HG03469 (cell line): ENCODE results near the gene NPTXR.
"Not testable (repeated sequence)": the region's sequence is repeated elsewhere in the genome, so short reads cannot be mapped to it uniquely, and the experiment has no call there.

Experiments used
- ATAC-seq: cut with Tn5 transposase; IDR thresholded peaks from one replicate; pipeline ENCODE4 v1.9.1; 2021; ENCODE audit warnings: mild to moderate bottlenecking, moderate library complexity, moderate number of reproducible peaks; ENCODE audit not compliant: unreplicated experiment

NPTXR gene

GRCh38 chr22:38832005-38832978 lies 11.5 kb downstream of the NPTXR start:
- ATAC-seq: no peak

DNA sequence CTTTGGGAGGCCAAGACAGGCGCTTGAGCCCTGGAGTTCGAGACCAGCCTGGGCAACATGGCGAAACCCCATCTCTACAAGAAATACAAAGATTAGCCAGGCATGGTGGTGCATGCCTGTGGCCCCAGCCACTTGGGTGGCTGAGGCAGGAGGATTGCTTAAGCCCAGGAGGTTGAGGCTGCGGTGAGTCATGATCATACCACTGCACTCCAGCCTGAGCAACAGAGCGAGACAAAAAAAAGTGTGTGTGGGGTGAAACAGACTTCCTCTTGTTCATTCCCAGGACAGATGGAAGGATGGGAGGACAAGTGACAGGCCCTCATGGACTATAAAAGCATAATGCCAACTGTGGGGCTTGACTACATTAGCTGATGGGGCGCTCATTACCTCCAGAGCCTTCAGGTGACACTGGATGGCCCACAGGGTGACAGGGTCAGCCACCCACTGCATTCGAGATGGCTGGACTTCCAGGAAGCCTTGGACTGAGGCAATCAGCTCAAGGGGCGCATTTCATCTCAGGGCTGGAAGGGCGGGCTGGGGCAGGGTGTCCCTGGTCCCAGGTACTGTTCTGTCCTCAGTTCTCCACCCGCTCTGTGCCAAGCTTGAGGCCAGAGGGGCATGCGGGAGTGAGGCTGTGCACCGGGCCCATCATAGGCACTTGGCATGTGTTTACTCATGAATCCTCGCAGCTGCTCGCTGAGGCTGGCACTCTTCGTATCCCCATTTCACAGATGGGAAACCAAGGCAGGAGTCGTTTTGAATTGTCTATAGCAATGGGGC lies 12.5 kb downstream of the NPTXR start:
- no peak for ATAC-seq

GRCh38 chr22:38830845-38831108 lies 13.1 kb downstream of the NPTXR start:
- no peak for ATAC-seq

- ATAC-seq: no peak
These were observed 13.6 kb downstream of the NPTXR start for GRCh38 chr22:38830026-38830844.

- ATAC-seq: no peak
These were observed 14.3 kb downstream of the NPTXR start for GRCh38 chr22:38829485-38829884.

GRCh38 chr22:38828616-38829205 lies 15.1 kb downstream of the NPTXR start:
- no peak for ATAC-seq

- ATAC-seq: no peak
These were observed 15.6 kb downstream of the NPTXR start for GRCh38 chr22:38828191-38828590.

DNA sequence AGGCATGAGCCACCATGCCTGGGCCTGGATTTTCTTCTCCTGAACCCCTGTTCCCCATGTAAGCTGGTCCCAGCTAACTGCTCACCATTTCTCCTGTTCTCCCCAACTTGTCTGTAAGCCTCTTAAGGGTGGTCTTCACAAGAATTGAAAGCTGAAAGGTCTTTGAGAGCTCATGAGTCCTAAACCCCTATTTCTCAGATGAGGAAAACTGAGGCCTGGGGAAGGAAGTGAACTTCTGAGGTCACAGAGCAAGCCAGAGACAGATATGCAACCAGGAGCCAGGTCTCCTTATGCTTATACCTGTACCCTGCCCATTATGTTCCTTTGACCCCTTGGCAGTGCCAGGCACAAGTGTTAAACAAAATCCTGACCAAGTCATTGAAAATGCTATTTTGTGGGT lies 16.3 kb downstream of the NPTXR start:
- no peak for ATAC-seq

GRCh38 chr22:38826801-38827200 lies 17.0 kb downstream of the NPTXR start:
- ATAC-seq: no peak

GRCh38 chr22:38826386-38826785 lies 17.4 kb downstream of the NPTXR start:
- no peak for ATAC-seq

GRCh38 chr22:38824585-38824984 lies 19.2 kb downstream of the NPTXR start:
- ATAC-seq: no peak

DNA sequence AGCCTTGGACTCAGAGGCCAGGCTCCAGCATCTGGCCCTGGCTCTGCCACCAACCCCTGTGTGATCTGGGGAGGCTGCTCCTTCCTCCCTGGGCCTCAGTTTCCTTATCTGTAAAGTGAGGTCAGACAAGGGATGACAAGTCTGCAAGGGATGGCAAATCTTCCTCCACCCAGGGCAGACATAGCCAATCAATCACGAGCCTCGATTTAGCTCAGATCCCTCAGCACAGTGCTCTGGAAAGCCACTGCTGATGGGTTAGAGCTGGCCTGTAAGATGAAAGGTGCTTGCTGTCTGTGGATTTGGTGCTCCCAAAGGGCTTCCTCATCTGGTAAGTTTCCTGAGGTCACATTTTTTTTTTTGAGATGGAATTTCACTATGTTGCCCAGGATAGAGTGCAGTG lies 20.2 kb downstream of the NPTXR start:
- ATAC-seq: no peak

DNA sequence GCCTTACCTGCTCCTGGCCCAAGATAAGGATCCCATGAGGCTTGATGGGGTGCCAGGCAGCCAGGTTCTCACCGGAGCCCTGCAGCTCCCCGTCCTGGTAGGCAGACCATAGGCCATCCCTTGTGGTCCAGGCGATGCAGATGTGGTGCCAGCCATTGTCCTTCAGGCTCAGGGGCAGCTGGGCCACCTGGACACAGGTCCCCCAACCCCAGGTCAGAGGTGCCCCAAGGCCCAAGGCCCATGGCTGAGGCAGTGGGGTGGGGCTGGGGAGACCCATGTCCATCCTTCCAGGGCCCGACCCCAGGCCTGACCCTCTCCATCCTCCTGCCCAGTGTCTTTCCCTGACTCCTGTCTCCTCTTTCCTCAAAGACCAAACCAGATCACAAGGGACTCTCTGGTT lies 20.8 kb downstream of the NPTXR start:
- ATAC-seq: no peak

DNA sequence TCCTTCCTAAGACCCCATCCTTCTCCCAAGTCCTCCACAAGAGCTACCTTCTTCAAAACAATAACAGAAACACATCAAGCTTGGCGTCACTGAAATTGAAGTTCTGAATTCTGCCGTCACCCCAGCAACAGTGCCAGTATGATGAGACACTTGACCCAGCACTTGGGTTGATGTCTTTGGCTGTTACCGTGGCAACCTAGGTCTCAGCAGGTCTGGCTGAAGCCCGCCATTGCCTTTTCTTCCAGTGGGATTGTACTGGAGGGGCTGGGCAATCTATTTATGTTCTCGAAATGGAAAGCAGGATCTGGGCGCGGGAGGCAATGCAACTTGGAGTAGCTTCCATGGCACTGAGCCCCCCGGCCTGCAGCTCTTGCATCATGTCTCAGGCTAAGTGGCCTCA lies 23.8 kb downstream of the NPTXR start:
- ATAC-seq: no peak

DNA sequence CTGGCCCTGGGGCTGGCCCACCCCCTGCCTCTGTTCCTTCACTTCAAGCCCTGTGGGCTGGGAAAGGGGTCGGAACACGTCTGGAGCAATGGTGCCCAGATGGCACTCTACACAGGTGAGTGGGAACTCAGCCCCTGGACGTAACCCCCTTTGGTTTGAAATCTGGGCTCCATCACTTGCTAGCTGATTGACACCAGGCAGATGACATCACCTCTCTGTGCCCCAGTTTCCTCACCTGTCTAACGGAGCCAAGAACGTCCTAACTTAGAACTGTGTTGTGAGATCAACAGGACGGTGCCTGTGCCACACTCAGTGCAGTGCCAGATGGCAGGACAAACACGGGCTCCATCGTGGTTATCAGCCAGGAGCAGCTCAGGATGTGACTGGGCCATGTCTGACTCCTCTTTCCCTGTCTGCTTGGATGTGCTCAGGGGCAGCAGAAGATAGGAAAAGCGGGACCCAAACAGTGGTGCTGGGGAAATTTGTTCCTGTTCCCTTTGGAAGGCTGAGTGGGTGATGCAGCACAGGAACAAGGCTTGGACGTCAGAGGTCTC lies 24.4 kb downstream of the NPTXR start:
- ATAC-seq: no peak

DNA sequence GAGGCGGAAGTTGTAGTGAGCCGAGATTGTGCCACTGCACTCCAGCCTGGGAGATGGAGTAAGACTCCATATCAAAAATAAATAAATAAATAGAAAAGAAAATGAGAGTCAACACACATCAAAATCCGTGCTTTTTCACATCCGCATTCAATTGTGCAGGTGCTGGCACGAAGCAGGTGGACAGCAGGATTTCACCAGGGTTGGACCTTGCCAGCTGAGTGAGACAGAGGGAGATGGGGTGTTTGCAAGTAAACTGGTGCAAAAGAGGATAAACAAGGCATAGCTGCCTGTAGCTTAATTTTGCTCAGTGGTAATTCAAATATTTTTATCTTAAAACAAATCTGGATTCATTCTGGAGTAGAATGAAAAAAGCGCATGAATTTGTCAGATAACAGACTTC lies 26.6 kb downstream of the NPTXR start:
- no peak for ATAC-seq

GRCh38 chr22:38815842-38816241 lies 28.0 kb downstream of the NPTXR start:
- ATAC-seq: no peak

GRCh38 chr22:38811241-38811640 lies 32.6 kb downstream of the NPTXR start:
- ATAC-seq: no peak

GRCh38 chr22:38805041-38805593 lies 38.7 kb downstream of the NPTXR start:
- not testable (repeated sequence) for ATAC-seq

DNA sequence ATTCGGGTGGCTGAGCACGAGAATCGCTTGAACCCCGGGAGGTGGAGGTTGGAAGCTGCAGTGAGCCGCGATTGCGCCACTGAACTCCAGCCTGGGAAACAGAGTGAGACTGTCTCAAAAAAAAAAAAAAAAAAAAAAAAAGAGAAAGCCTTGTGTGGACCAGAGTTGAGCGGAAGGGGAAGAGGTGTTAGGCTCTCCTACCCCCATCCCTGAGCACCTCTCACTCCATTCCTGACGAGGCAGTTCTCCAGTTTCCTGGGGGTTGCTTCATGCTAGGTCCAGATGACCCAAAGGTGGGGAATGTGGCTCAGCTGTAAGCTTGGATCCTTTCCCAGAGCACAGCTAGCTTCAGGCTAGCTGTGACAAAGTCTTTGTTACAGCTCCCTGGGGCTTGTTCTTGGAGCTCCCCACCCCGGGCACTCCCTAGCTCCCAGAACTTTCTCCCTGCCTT lies 41.1 kb downstream of the NPTXR start:
- no peak for ATAC-seq
